ENCODE data around the gene CCDC7.
"Not testable (repeated sequence)": the region's sequence is repeated elsewhere in the genome, so short reads cannot be mapped to it uniquely, and the experiment has no call there.

CCDC7 gene

GRCh38 chr10:32445740-32446535 is at the start of gene CCDC7:
CCDC7 (plus strand) TSS chr10:32446140; CDS start chr10:32451643, 5,503 bp downstream.
- TF ChIP-seq, protein P1, sequence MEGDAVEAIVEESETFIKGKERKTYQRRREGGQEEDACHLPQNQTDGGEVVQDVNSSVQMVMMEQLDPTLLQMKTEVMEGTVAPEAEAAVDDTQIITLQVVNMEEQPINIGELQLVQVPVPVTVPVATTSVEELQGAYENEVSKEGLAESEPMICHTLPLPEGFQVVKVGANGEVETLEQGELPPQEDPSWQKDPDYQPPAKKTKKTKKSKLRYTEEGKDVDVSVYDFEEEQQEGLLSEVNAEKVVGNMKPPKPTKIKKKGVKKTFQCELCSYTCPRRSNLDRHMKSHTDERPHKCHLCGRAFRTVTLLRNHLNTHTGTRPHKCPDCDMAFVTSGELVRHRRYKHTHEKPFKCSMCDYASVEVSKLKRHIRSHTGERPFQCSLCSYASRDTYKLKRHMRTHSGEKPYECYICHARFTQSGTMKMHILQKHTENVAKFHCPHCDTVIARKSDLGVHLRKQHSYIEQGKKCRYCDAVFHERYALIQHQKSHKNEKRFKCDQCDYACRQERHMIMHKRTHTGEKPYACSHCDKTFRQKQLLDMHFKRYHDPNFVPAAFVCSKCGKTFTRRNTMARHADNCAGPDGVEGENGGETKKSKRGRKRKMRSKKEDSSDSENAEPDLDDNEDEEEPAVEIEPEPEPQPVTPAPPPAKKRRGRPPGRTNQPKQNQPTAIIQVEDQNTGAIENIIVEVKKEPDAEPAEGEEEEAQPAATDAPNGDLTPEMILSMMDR (conservative IDR thresholded peaks at IDR 0.05; ENCODE audit: low read depth, low read length): peak; percentile 46
- H3K4me3 ChIP-seq (ENCODE audit: low read depth, low read length): peak within 1 kb of the TSS; percentile 83
- peak; percentile 89 for DNase-seq (ENCODE audit: low read depth)

- not testable (repeated sequence) for H3K4me3 ChIP-seq (ENCODE audit: low read depth, low read length); DNase-seq (ENCODE audit: low read depth)
These were observed 48.8 kb upstream of the CCDC7 start for GRCh38 chr10:32397163-32397562.

DNA sequence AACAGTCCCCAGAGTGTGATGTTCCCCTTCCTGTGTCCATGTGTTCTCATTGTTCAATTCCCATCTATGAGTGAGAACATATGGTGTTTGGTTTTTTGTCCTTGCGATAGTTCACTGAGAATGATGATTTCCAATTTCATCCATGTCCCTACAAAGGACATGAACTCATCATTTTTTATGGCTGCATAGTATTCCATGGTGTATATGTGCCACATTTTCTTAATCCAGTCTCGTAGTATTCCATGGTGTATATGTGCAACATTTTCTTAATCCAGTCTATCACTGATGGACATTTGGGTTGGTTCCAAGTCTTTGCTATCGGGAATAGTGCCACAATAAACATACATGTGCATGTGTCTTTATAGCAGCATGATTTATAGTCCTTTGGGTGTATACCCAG is 46.2 kb upstream of the CCDC7 start:
- H3K4me3 ChIP-seq (ENCODE audit: low read depth, low read length); DNase-seq (ENCODE audit: low read depth): not testable (repeated sequence)

DNA sequence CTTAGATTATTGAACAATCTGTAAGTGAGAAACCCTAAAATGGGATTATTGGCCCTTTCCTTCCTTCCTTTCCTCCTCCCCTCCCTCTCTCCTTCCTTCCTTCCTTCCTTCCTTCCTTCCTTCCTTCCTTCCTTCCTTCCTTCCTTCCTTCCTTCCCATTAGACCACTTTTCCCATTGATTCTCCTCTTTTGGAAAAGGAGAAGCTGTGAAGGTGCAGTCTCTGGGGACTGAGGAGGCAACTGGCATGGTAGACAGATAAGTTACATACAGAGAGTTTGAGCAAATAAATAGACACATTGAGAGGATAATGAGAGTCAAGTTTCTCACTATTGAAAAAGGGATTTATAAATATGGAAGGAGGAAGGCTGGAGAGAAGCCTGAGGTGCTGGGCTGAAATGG is 45.0 kb upstream of the CCDC7 start:
- DNase-seq (ENCODE audit: low read depth): no peak
- TF ChIP-seq, protein P1 (conservative IDR thresholded peaks at IDR 0.05; ENCODE audit: low read depth, low read length): no peak
- H3K4me3 ChIP-seq (ENCODE audit: low read depth, low read length): no peak overlapping the region

DNA sequence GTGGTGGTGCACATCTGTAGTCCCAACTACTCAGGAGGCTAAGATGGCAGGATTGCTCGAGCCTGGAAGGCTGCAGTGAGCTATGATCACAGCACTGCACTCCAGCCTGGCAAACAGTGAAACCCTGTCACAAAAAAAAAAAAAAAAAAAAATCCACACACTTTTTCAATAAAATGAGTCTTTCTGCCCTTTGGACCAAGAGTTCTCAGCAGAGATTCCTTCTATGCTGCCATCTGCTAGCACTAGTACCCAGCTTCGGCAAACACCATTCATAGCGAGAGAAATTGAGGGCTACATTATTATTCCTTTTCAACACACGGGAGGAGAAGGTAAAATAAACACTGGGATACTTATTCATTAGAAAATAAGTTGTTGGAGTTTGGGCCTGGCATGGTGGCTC is 43.4 kb upstream of the CCDC7 start:
- TF ChIP-seq, protein P1 (conservative IDR thresholded peaks at IDR 0.05; ENCODE audit: low read depth, low read length): no peak
- no peak overlapping the region for H3K4me3 ChIP-seq (ENCODE audit: low read depth, low read length)
- no peak for DNase-seq (ENCODE audit: low read depth)

DNA sequence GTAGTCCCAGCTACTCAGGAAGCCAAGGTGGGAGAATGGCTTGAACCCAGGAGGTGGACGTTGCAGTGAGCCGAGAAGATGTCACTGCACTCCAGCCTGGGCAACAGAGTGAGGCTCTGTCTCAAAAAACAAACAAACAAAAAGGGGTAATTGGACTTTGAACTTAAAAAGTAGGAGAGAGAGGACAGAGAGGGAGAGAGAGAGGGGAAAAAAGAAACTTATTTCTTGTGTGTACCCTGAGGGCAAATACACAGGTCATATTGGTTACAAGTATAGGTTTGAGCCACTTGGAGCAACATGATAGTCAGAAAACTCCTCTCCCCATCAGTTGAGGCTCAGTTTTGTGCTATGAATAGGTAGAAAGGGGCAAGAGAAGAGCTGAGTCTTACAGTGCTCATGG is 42.8 kb upstream of the CCDC7 start:
- no peak overlapping the region for H3K4me3 ChIP-seq (ENCODE audit: low read depth, low read length)
- no peak for DNase-seq (ENCODE audit: low read depth)
- TF ChIP-seq, protein P1 (conservative IDR thresholded peaks at IDR 0.05; ENCODE audit: low read depth, low read length): no peak

- TF ChIP-seq, protein P1 (conservative IDR thresholded peaks at IDR 0.05; ENCODE audit: low read depth, low read length): no peak
- DNase-seq (ENCODE audit: low read depth): no peak
- no peak overlapping the region for H3K4me3 ChIP-seq (ENCODE audit: low read depth, low read length)
These were observed 37.2 kb upstream of the CCDC7 start for GRCh38 chr10:32408690-32409089.

DNA sequence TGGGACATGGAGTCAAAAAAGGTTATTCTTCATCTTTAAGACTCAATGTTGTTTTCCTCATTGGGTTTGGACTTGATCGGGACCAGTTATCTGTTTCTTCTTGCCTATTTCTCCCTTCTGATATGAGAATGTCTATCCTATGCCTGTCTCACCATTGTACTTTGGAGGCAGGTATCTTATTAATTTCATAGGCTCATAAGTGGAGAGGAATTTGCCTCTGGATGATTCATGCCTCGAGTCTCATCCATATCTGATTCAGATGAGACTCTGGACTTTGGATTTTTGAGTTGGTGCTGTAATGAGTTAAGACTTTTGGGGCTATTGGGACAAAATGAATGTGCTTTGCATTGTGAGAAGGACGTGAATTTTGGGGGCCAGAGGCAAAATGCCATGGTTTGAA is 36.2 kb upstream of the CCDC7 start:
- TF ChIP-seq, protein P1 (conservative IDR thresholded peaks at IDR 0.05; ENCODE audit: low read depth, low read length): no peak
- no peak overlapping the region for H3K4me3 ChIP-seq (ENCODE audit: low read depth, low read length)
- DNase-seq (ENCODE audit: low read depth): no peak
